Cerebellar cortex (tissue), 1 donor: ENCODE measurements around the gene CMC2.

Source experiments
- DNase-seq: peaks from one replicate; pipeline ENCODE4 v3.0.0-alpha.2; 2015; ENCODE audit warnings: low spot score

Gene CMC2

DNA sequence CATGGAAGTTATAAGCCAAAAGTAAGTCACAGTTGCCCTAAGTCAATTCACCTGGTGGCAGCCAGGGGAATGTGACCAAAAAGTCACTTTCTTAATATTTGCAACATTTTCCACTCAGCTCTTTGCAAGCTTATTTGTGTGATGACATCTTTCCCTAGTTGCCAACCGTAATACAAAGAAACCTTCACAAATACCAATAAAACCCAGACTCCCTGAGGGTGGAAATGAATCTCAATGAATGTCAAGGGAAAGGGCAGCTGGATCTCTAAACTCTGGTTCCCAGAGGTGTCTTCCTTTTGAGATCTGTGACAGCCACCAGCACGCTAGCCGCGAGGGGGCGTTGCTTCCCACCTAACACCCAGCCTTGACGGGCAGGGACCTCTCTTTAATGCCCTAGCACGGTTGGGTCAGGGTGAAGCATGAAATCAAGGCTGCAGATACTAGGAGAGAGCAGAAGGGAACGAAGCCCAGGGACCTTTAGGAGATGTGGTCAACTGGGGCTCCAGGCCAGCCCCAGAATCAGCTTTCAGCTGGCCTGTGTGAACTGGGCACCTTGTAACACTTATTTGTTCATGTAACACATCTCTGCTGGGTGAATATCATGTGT is 82.2 kb downstream of the CMC2 start:
- DNase-seq, result peak; percentile 57

DNA sequence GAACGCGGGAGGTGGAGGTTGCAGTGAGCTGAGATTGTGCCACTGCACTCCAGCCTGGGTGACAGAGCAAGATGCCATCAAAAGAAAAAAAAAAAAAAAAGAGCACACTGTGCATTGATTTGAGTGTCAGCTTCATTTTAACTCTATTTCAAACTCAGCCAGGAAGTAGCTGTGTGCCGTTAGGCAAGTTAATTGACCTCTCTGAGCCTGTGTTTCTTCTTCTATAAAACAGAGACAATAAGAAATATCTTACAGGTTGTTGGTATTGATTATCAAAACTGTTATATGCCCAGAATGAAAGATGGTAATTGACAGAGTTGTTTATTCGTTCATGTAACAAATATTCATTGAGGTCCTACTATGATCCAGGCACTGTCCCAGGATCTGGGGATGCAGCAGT is 83.3 kb downstream of the CMC2 start:
- no peak for DNase-seq
